H1 (cell line): Measurements from ENCODE around the gene GRK7. TPM values are rescaled to one million over a fixed set of nuclear protein-coding genes. Genes with fewer than 3 reads are reported as not detected.

ENCODE experiments used
- CTCF ChIA-PET: fragments of 300-600 bp; sonication (Branson Sonifier 250); formaldehyde crosslinking; loops from one replicate; lab custom pipeline; 2021; ENCODE audit not compliant: partially characterized antibody; lab: Charles Lee
- POLR2A ChIA-PET: fragments of 300-600 bp; sonication (Branson Sonifier 250); formaldehyde crosslinking; loops from one replicate; lab custom pipeline; 2021; ENCODE audit warnings: inconsistent platforms; ENCODE audit not compliant: partially characterized antibody; lab: Charles Lee
- DNase-seq, 2 experiments: peaks; one replicate each; pipeline versions ENCODE4 v3.0.0 to v3.0.0-alpha.2; 2010 to 2022; ENCODE audit warnings: low spot score in 2 of 2, low read depth in 1 of 2, mixed read lengths in 1 of 2
- FAIRE-seq: peaks from 2 replicates; lab custom pipeline; 2011; peaks lifted over from hg19 to GRCh38; lab: Jason Lieb, UNC
- H2AFZ ChIP-seq: 2 replicates; pipeline ENCODE4 v1.8.1; 2012; ENCODE audit warnings: low read length, inconsistent platforms
- H2AK5ac ChIP-seq: 2 replicates; pipeline ENCODE4 v1.6.1; 2013; ENCODE audit warnings: low read depth, low read length
- H2BK120ac ChIP-seq: replicated peaks from 2 replicates; pipeline ENCODE3; 2013; ENCODE audit warnings: low read depth, low read length, inconsistent platforms
- H2BK12ac ChIP-seq: 2 replicates; pipeline ENCODE4 v1.6.1; 2013; ENCODE audit warnings: low read depth, low read length
- H2BK15ac ChIP-seq: 2 replicates; pipeline ENCODE4 v1.6.1; 2013; ENCODE audit warnings: low read length
- H2BK20ac ChIP-seq: 2 replicates; pipeline ENCODE4 v1.6.1; 2013; ENCODE audit warnings: low read length
- H2BK5ac ChIP-seq: 2 replicates; pipeline ENCODE4 v1.6.1; 2013; ENCODE audit warnings: low read depth, low read length
- H3K14ac ChIP-seq: 2 replicates; pipeline ENCODE4 v1.6.1; 2013; ENCODE audit warnings: inconsistent platforms; ENCODE audit not compliant: insufficient read length
- H3K18ac ChIP-seq: 2 replicates; pipeline ENCODE4 v1.6.1; 2013; ENCODE audit warnings: low read length; ENCODE audit errors: extremely low read depth
- H3K23ac ChIP-seq: 2 replicates; pipeline ENCODE4 v1.6.1; 2013; ENCODE audit warnings: inconsistent platforms; ENCODE audit not compliant: insufficient read length
- H3K23me2 ChIP-seq: 2 replicates; pipeline ENCODE4 v1.6.1; 2013; ENCODE audit warnings: low read depth, low read length
- H3K27ac ChIP-seq: 2 replicates; pipeline ENCODE4 v1.6.1; 2011; ENCODE audit warnings: low read depth, low read length, inconsistent platforms
- H3K27me3 ChIP-seq, 4 experiments: replicated peaks in 1 of 4; 1 replicate in 1 of 4; 2 replicates in 3 of 4; pipeline versions ENCODE4 v1.6.1 to v1.8.1; 2011 to 2013; ENCODE audit warnings: low read length in 3 of 4, mild to moderate bottlenecking in 3 of 4, inconsistent platforms in 2 of 4, mixed read lengths in 2 of 4, moderate library complexity in 1 of 4; ENCODE audit not compliant: control insufficient read depth in 3 of 4, insufficient read depth in 3 of 4; ENCODE audit errors: extremely low read depth in 1 of 4
- H3K36me3 ChIP-seq, 4 experiments: 2 replicates each; pipeline versions ENCODE4 v1.6.1 to v1.8.1; 2011 to 2013; ENCODE audit warnings: mild to moderate bottlenecking in 4 of 4, low read length in 3 of 4, moderate library complexity in 2 of 4, control low read depth in 1 of 4, inconsistent platforms in 1 of 4; ENCODE audit not compliant: insufficient read depth in 4 of 4, control insufficient read depth in 2 of 4
- H3K4ac ChIP-seq: replicated peaks from 2 replicates; pipeline ENCODE3; 2013; ENCODE audit warnings: low read length, low read depth, mixed read lengths, inconsistent platforms; ENCODE audit not compliant: insufficient read length
- H3K4me1 ChIP-seq, 4 experiments: replicated peaks in 1 of 4; 1 replicate in 1 of 4; 2 replicates in 3 of 4; pipeline versions ENCODE4 v1.6.1 to v1.8.1; 2011 to 2013; ENCODE audit warnings: low read length in 3 of 4, inconsistent platforms in 2 of 4, mixed read lengths in 1 of 4; ENCODE audit not compliant: insufficient read depth in 4 of 4, control insufficient read depth in 3 of 4
- H3K4me2 ChIP-seq, 2 experiments: 2 replicates each; pipeline versions ENCODE4 v1.6.1 to v1.8.1; 2011 to 2013; ENCODE audit warnings: low read depth in 2 of 2, low read length in 2 of 2, control low read depth in 1 of 2, inconsistent platforms in 1 of 2, mild to moderate bottlenecking in 1 of 2; ENCODE audit not compliant: insufficient read depth in 1 of 2
- H3K4me3 ChIP-seq, 4 experiments: fragments of 200-600, 300-600 bp in 1 of 4; sonication (generic), shearing (Covaris generic), sonication (Bioruptor Twin) in 1 of 4; 2 replicates each; pipeline versions ENCODE4 v1.5.1 to v1.8.1; 2011 to 2016; ENCODE audit warnings: low read length in 4 of 4, low read depth in 3 of 4, control low read depth in 2 of 4, inconsistent platforms in 2 of 4, mild to moderate bottlenecking in 2 of 4, mixed read lengths in 1 of 4, moderate library complexity in 1 of 4; ENCODE audit not compliant: insufficient read depth in 2 of 4; ENCODE audit errors: extremely low read depth in 1 of 4
- H3K56ac ChIP-seq: replicated peaks from 2 replicates; pipeline ENCODE3; 2013; ENCODE audit warnings: low read depth, mild to moderate bottlenecking, mixed read lengths, low read length, inconsistent platforms; ENCODE audit not compliant: insufficient read length
- H3K79me1 ChIP-seq: 2 replicates; pipeline ENCODE4 v1.6.1; 2013; ENCODE audit warnings: low read depth, low read length, control low read depth
- H3K79me2 ChIP-seq, 2 experiments: 2 replicates each; pipeline versions ENCODE4 v1.6.1 to v1.8.1; 2012 to 2013; ENCODE audit warnings: low read length in 2 of 2, mild to moderate bottlenecking in 2 of 2, inconsistent platforms in 1 of 2; ENCODE audit not compliant: insufficient read depth in 2 of 2, control insufficient read depth in 1 of 2
- H3K9ac ChIP-seq, 4 experiments: replicated peaks in 1 of 4; 1 replicate in 1 of 4; 2 replicates in 3 of 4; pipeline versions ENCODE4 v1.6.1 to v1.8.1; 2011 to 2013; ENCODE audit warnings: low read depth in 3 of 4, low read length in 3 of 4, control low read depth in 2 of 4, mild to moderate bottlenecking in 2 of 4, moderate library complexity in 2 of 4, inconsistent platforms in 1 of 4; ENCODE audit errors: extremely low read depth in 1 of 4
- H3K9me3 ChIP-seq, 2 experiments: 2 replicates each; pipeline versions ENCODE4 v1.6.1 to v1.8.1; 2012 to 2013; ENCODE audit warnings: mild to moderate bottlenecking in 2 of 2, moderate library complexity in 2 of 2, control low read depth in 1 of 2, inconsistent platforms in 1 of 2, low read depth in 1 of 2, low read length in 1 of 2, mixed read lengths in 1 of 2; ENCODE audit not compliant: insufficient read depth in 2 of 2
- H4K20me1 ChIP-seq, 2 experiments: replicated peaks in 1 of 2; 2 replicates each; pipeline versions ENCODE3 to v1.8.1; 2011 to 2013; ENCODE audit warnings: inconsistent platforms in 2 of 2, low read length in 2 of 2, mild to moderate bottlenecking in 1 of 2; ENCODE audit not compliant: insufficient read depth in 2 of 2, control insufficient read depth in 1 of 2
- H4K5ac ChIP-seq: 2 replicates; pipeline ENCODE4 v1.6.1; 2013; ENCODE audit warnings: low read length, low read depth, mixed read lengths, inconsistent platforms; ENCODE audit not compliant: insufficient read length
- H4K8ac ChIP-seq: 2 replicates; pipeline ENCODE4 v1.8.0; 2013; ENCODE audit warnings: mild to moderate bottlenecking, moderate library complexity, low read length, inconsistent platforms; ENCODE audit not compliant: insufficient read depth; ENCODE audit errors: extremely low read depth
- H4K91ac ChIP-seq: replicated peaks from 2 replicates; pipeline ENCODE3; 2013; ENCODE audit warnings: low read length, mixed read lengths, inconsistent platforms; ENCODE audit not compliant: insufficient read length
- CBX8 ChIP-seq: fragments of 300-800, 300-1000 bp; sonication (generic); IDR thresholded peaks from 2 replicates; pipeline ENCODE4 v1.7.1; 2016; ENCODE audit warnings: low read depth, low read length, borderline replicate concordance
- EP300 ChIP-seq, 2 experiments: IDR thresholded peaks; 1 replicate in 1 of 2; 2 replicates in 1 of 2; pipeline ENCODE4 v1.6.1; 2011 to 2012; ENCODE audit warnings: low read depth in 2 of 2, low read length in 2 of 2, mild to moderate bottlenecking in 2 of 2, borderline replicate concordance in 1 of 2, inconsistent platforms in 1 of 2, moderate library complexity in 1 of 2
- EZH2 ChIP-seq: fragments of 200-600 bp; sonication (generic); IDR thresholded peaks from 2 replicates; pipeline ENCODE4 v1.7.1; 2012; ENCODE audit warnings: low read depth, mild to moderate bottlenecking, moderate library complexity, low read length, inconsistent platforms; ENCODE audit not compliant: severe bottlenecking
- GTF2F1 ChIP-seq: IDR thresholded peaks from 2 replicates; pipeline ENCODE4 v1.6.1; 2012; ENCODE audit warnings: low read depth, low read length, improper control_type of control experiment, borderline replicate concordance
- KDM1A ChIP-seq: fragments of 200-600, 300-600 bp; sonication (generic); IDR thresholded peaks from 2 replicates; pipeline ENCODE4 v1.7.1; 2016; ENCODE audit warnings: mild to moderate bottlenecking, low read length, borderline replicate concordance
- POLR2AphosphoS5 ChIP-seq: IDR thresholded peaks from 2 replicates; pipeline ENCODE4 v1.6.1; 2011; ENCODE audit warnings: low read depth, low read length
- SIX5 ChIP-seq: IDR thresholded peaks from 2 replicates; pipeline ENCODE4 v1.6.1; 2011; ENCODE audit warnings: mild to moderate bottlenecking, low read depth, low read length
- SP1 ChIP-seq: IDR thresholded peaks from 2 replicates; pipeline ENCODE4 v1.6.1; 2011; ENCODE audit warnings: low read depth, low read length
- TAF1 ChIP-seq: IDR thresholded peaks from 2 replicates; pipeline ENCODE4 v1.6.1; 2011; ENCODE audit warnings: mild to moderate bottlenecking, low read depth, low read length
- ZNF274 ChIP-seq: IDR thresholded peaks from 2 replicates; pipeline ENCODE4 v1.7.0; 2012; ENCODE audit warnings: low read length, borderline replicate concordance; ENCODE audit errors: extremely low read depth
- polyA plus RNA-seq, 7 experiments: library from polyadenylated mRNA; depleted of rRNA in 3 of 7; stranded (reverse) in 5 of 7; unstranded in 2 of 7; fragments of >200 nt in 5 of 7; fragments of 200-250 nt in 2 of 7; gene quantifications; 1 replicate in 5 of 7; 2 replicates in 1 of 7; 4 replicates in 1 of 7; pipeline versions ENCODE4 v1.2.1 to v1.2.3, GENCODE V29; 2011 to 2013; ENCODE audit warnings: missing spikeins in 2 of 7, mixed read lengths in 2 of 7
- total RNA-seq: library from RNA; stranded (reverse); fragmentation: NEBNext Ultra II Directional; extraction: Animal tissue kit (Norgen Biotek cat#: 25700); gene quantifications from 2 replicates; pipeline ENCODE4 v1.2.1, GENCODE V29; 2021

The GRK7 gene
- total and polyA plus RNA-seq, 2 of the 8 experiments (the other 6 are each of a cell fraction or from before 2014, with no cell fraction given): not detected

- Histone ChIP-seq H2BK120ac (no peak overlapping the region), H3K4me2 (no peak overlapping the region), H3K79me2 (peaks cover 3 to 55% of the 10 kb centered on the region in 2 experiments), H3K4me1 (peaks cover 0 to 5% (median 0%) of the 10 kb centered on the region in 4 experiments; a peak in 2 of 7 replicates), H2AK5ac (no peak overlapping the region), H2AFZ (no peak overlapping the region), H3K9me3 (no peaks in the 10 kb centered on the region), H2BK20ac (no peak overlapping the region), H2BK15ac (no peak overlapping the region), H3K79me1 (no peaks in the 10 kb centered on the region), H3K27me3 (peaks cover 0 to 2% (median 0%) of the 10 kb centered on the region in 4 experiments; a peak in 1 of 7 replicates), H4K5ac (no peak overlapping the region), H3K23ac (no peak overlapping the region), H4K8ac (no peak overlapping the region), H3K56ac (no peak overlapping the region), H3K36me3 (peaks cover 2 to 23% (median 11%) of the 10 kb centered on the region in 4 experiments; a peak in 7 of 8 replicates), H4K20me1 (peaks cover 2 to 8% of the 10 kb centered on the region in 2 experiments), H2BK5ac (no peak overlapping the region), H3K4me3 (no peak overlapping the region), H3K4ac (no peak overlapping the region), H3K27ac (no peak overlapping the region), H4K91ac (no peak overlapping the region), H2BK12ac (no peak overlapping the region), H3K23me2 (peaks cover 2% of the 10 kb centered on the region; the same call in 1 of the 2 replicates), H3K9ac (peak overlapping the region in 1 of 4 experiments; percentile 60; a peak in 1 of 7 replicates), H3K14ac (no peak overlapping the region), H3K18ac (no peak overlapping the region)
- ChIA-PET CTCF (interaction anchor here (0.6 to 2.6 kb wide), 7 partner anchors 11 to 173 kb away, joined by 3 to 13 read pairs (median 4); no protein-coding TSS in a partner anchor), POLR2A (interaction anchor here (0.7 kb wide), 1 partner anchor 138 kb away, joined by 3 read pairs; no protein-coding TSS in a partner anchor)
- DNase-seq (no peak), FAIRE-seq (no peak)
- TF ChIP-seq EZH2 (no peak), POLR2AphosphoS5 (no peak), ZNF274 (no peak), GTF2F1 (no peak), SIX5 (no peak), KDM1A (no peak), TAF1 (no peak), SP1 (no peak), EP300 (IDR thresholded peaks at IDR 0.05; ENCODE audit: borderline replicate concordance in 1 of 2, low read depth in 2 of 2, low read length in 2 of 2) (no peak), CBX8 (no peak)
Observed at GRCh38 chr3:141740349-141740748, 22.9 kb upstream of the GRK7 start.
